ENCODE data around the gene NFASC.

The NFASC gene

GRCh38 chr1:204991342-204991844, 120.7 kb downstream of the NFASC start:
- Histone ChIP-seq H3K9ac (ENCODE audit: low read depth, low read length) (peak overlapping the region; percentile 18), H3K4me3 (ENCODE audit: low read depth, low read length) (peak overlapping the region; percentile 16), H3K9me3 (ENCODE audit: control insufficient read depth, insufficient read depth, low read length) (no peaks in the 10 kb centered on the region), H3K4me1 (ENCODE audit: control insufficient read depth, insufficient read depth, low read length) (peaks cover 24% of the 10 kb centered on the region), H3K27me3 (ENCODE audit: control insufficient read depth, insufficient read depth, low read length) (peaks cover 15% of the 10 kb centered on the region), H3K36me3 (ENCODE audit: control insufficient read depth, insufficient read depth, low read length) (no peaks in the 10 kb centered on the region)

- Histone ChIP-seq H3K4me1 (ENCODE audit: control insufficient read depth, insufficient read depth, low read length) (peaks cover 24% of the 10 kb centered on the region), H3K9me3 (ENCODE audit: control insufficient read depth, insufficient read depth, low read length) (no peaks in the 10 kb centered on the region), H3K36me3 (ENCODE audit: control insufficient read depth, insufficient read depth, low read length) (no peaks in the 10 kb centered on the region), H3K4me3 (ENCODE audit: low read depth, low read length) (peak overlapping the region; percentile 16), H3K27me3 (ENCODE audit: control insufficient read depth, insufficient read depth, low read length) (peaks cover 15% of the 10 kb centered on the region), H3K9ac (ENCODE audit: low read depth, low read length) (peak overlapping the region; percentile 18)
Measured at GRCh38 chr1:204992201-204992997, 121.7 kb downstream of the NFASC start.

DNA sequence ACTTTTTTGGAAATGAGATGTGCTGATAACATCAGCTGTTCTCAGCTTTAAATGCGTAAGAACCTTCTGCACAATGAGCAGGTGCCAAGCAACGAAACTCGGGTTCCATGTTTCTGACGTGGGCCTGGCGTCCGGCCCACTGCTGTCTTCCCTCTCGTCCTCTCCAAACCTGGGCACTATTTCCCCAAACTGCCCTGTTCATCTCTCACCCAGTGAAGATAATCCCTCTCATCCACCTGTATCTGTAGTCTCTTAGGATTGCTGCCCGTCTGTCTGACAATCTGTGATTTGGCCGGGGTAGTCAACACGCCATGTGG, 122.3 kb downstream of the NFASC start:
- Histone ChIP-seq H3K27me3 (ENCODE audit: control insufficient read depth, insufficient read depth, low read length) (peaks cover 15% of the 10 kb centered on the region), H3K9ac (ENCODE audit: low read depth, low read length) (no peak overlapping the region), H3K36me3 (ENCODE audit: control insufficient read depth, insufficient read depth, low read length) (no peaks in the 10 kb centered on the region), H3K4me3 (ENCODE audit: low read depth, low read length) (no peak overlapping the region), H3K4me1 (ENCODE audit: control insufficient read depth, insufficient read depth, low read length) (peaks cover 24% of the 10 kb centered on the region), H3K9me3 (ENCODE audit: control insufficient read depth, insufficient read depth, low read length) (no peaks in the 10 kb centered on the region)

DNA sequence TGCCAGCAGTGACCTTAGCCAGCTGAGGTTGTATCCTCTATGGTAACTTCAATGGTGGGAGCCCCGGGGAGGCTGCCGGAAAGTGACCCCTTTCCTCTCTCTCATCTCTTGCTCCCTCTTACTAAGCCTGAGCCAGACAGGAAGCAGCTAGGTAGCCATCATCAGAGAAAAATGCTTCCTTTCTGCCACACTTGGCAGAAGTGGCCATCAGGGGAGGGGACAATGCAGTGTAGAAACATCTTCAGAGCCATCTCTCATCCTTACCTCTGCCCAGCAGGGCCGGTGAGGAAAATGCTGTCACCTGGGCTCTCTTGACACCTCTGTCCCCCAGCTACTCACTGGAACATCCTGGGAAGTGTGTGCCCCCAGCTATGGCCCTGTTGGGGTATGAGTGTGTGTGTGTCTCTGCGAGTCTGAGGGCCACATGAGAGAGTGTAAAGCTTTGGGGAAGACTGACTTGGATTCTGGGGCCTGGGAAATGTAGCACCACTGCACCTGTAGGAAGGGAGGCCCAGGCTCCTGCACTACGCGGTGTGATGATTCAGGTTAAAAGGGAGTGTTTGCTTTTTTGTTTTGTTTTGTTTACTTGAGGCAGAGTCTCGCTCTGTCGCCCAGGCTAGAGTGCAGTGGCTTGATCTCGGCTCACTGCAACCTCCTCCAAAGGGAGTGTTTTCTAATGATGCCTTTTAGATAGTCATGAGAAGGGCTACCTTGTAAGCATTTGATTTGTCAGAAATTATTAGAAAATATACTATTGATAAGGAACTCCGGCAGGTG, 123.6 kb downstream of the NFASC start:
- Histone ChIP-seq H3K4me1 (ENCODE audit: control insufficient read depth, insufficient read depth, low read length) (peaks cover 24% of the 10 kb centered on the region), H3K4me3 (ENCODE audit: low read depth, low read length) (no peak overlapping the region), H3K36me3 (ENCODE audit: control insufficient read depth, insufficient read depth, low read length) (no peaks in the 10 kb centered on the region), H3K9ac (ENCODE audit: low read depth, low read length) (no peak overlapping the region), H3K27me3 (ENCODE audit: control insufficient read depth, insufficient read depth, low read length) (peaks cover 15% of the 10 kb centered on the region), H3K9me3 (ENCODE audit: control insufficient read depth, insufficient read depth, low read length) (no peaks in the 10 kb centered on the region)

DNA sequence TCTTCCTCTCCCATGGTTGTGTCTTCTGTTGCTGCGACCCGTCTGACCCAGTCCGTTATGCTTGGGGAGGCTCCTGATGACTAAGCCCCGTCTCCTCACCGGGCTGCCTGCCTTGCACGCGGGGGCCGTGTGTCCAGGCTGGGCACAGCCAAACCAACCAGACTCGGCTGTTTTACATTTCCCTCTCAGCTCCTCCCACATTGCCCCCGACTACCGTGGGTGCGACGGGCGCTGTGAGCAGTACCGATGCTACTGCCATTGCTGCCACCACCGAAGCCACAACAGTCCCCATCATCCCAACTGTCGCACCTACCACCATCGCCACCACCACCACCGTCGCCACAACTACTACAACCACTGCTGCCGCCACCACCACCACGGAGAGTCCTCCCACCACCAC, 126.3 kb downstream of the NFASC start:
- Histone ChIP-seq H3K4me3 (ENCODE audit: low read depth, low read length) (no peak overlapping the region), H3K27me3 (ENCODE audit: control insufficient read depth, insufficient read depth, low read length) (peaks cover 11% of the 10 kb centered on the region), H3K4me1 (ENCODE audit: control insufficient read depth, insufficient read depth, low read length) (peaks cover 5% of the 10 kb centered on the region), H3K36me3 (ENCODE audit: control insufficient read depth, insufficient read depth, low read length) (no peaks in the 10 kb centered on the region), H3K9ac (ENCODE audit: low read depth, low read length) (no peak overlapping the region), H3K9me3 (ENCODE audit: control insufficient read depth, insufficient read depth, low read length) (no peaks in the 10 kb centered on the region)

GRCh38 chr1:204997591-204998355, 127.1 kb downstream of the NFASC start:
- Histone ChIP-seq H3K4me1 (ENCODE audit: control insufficient read depth, insufficient read depth, low read length) (peaks cover 6% of the 10 kb centered on the region), H3K9me3 (ENCODE audit: control insufficient read depth, insufficient read depth, low read length) (no peaks in the 10 kb centered on the region), H3K9ac (ENCODE audit: low read depth, low read length) (no peak overlapping the region), H3K4me3 (ENCODE audit: low read depth, low read length) (no peak overlapping the region), H3K36me3 (ENCODE audit: control insufficient read depth, insufficient read depth, low read length) (no peaks in the 10 kb centered on the region), H3K27me3 (ENCODE audit: control insufficient read depth, insufficient read depth, low read length) (peaks cover 6% of the 10 kb centered on the region)

DNA sequence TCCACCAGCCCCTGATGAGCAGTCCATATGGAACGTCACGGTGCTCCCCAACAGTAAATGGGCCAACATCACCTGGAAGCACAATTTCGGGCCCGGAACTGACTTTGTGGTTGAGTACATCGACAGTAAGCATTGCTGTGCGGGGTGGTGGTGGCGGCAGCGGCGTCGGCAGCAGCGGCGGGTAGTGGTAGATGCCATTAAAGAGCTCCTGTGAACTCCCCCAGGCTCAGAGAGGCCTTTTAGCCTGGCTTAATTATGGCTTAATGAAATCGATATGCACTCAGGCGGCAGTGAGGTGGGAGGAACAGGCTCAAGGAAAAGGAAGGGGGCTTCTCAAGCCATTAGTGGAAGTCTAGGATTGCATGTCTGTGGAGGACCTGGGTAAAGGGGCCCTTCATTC, 130.5 kb downstream of the NFASC start:
- peaks cover 4% of the 10 kb centered on the region for H3K27me3 ChIP-seq (ENCODE audit: control insufficient read depth, insufficient read depth, low read length)
- H3K4me3 ChIP-seq (ENCODE audit: low read depth, low read length), result no peak overlapping the region
- no peaks in the 10 kb centered on the region for H3K36me3 ChIP-seq (ENCODE audit: control insufficient read depth, insufficient read depth, low read length)
- no peak overlapping the region for H3K9ac ChIP-seq (ENCODE audit: low read depth, low read length)
- no peaks in the 10 kb centered on the region for H3K9me3 ChIP-seq (ENCODE audit: control insufficient read depth, insufficient read depth, low read length)
- H3K4me1 ChIP-seq (ENCODE audit: control insufficient read depth, insufficient read depth, low read length), result peaks cover 18% of the 10 kb centered on the region

DNA sequence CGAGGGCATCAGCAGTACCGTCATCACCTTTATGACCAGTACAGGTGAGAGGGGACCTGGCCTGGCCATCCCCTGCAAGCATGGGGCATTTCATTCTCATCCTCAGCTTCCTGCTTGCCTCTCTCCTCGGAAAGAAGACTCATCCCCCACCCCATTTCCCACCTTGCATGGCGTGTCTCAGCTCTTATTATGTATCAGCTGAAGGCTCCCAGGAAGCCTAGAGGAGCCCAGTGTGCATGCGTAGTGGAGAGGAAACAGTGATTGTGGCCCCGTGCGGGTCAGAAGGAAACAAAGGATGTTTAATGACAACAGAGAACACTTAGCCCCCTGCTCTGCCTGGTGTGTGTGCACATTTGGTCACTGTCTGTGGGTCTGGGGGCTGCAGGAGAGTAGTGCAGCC, 132.0 kb downstream of the NFASC start:
- Histone ChIP-seq H3K27me3 (ENCODE audit: control insufficient read depth, insufficient read depth, low read length) (peaks cover 4% of the 10 kb centered on the region), H3K9ac (ENCODE audit: low read depth, low read length) (no peak overlapping the region), H3K36me3 (ENCODE audit: control insufficient read depth, insufficient read depth, low read length) (no peaks in the 10 kb centered on the region), H3K4me3 (ENCODE audit: low read depth, low read length) (no peak overlapping the region), H3K9me3 (ENCODE audit: control insufficient read depth, insufficient read depth, low read length) (no peaks in the 10 kb centered on the region), H3K4me1 (ENCODE audit: control insufficient read depth, insufficient read depth, low read length) (peaks cover 18% of the 10 kb centered on the region)

- Histone ChIP-seq H3K9me3 (ENCODE audit: control insufficient read depth, insufficient read depth, low read length) (no peaks in the 10 kb centered on the region), H3K27me3 (ENCODE audit: control insufficient read depth, insufficient read depth, low read length) (peaks cover 4% of the 10 kb centered on the region), H3K9ac (ENCODE audit: low read depth, low read length) (no peak overlapping the region), H3K36me3 (ENCODE audit: control insufficient read depth, insufficient read depth, low read length) (no peaks in the 10 kb centered on the region), H3K4me3 (ENCODE audit: low read depth, low read length) (no peak overlapping the region), H3K4me1 (ENCODE audit: control insufficient read depth, insufficient read depth, low read length) (peaks cover 18% of the 10 kb centered on the region)
Measured at GRCh38 chr1:205003358-205004131, 132.9 kb downstream of the NFASC start.

DNA sequence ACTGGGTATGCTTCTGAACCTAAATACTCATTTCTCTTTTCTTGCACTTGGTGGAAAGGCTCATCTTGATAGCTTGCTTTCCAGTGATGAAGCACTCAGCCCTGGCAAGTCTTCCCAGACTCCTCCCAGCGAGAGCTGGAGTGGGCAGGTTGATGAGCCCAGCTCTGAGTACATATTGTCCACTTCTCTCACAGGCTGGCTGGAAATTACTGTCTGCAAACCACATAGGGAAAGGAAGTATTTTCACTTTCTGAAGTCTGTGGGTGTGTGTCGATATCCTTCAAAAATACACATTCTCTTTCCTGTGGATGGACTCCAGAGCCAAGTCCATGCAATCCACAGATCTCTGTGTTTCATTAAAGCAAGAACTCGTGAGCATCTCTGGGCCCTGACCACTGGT, 133.7 kb downstream of the NFASC start:
- Histone ChIP-seq H3K9ac (ENCODE audit: low read depth, low read length) (no peak overlapping the region), H3K36me3 (ENCODE audit: control insufficient read depth, insufficient read depth, low read length) (no peaks in the 10 kb centered on the region), H3K4me3 (ENCODE audit: low read depth, low read length) (no peak overlapping the region), H3K27me3 (ENCODE audit: control insufficient read depth, insufficient read depth, low read length) (peaks cover 4% of the 10 kb centered on the region), H3K9me3 (ENCODE audit: control insufficient read depth, insufficient read depth, low read length) (no peaks in the 10 kb centered on the region), H3K4me1 (ENCODE audit: control insufficient read depth, insufficient read depth, low read length) (peaks cover 18% of the 10 kb centered on the region)

GRCh38 chr1:205008896-205009295, 138.2 kb downstream of the NFASC start:
- H3K9me3 ChIP-seq (ENCODE audit: control insufficient read depth, insufficient read depth, low read length), result no peaks in the 10 kb centered on the region
- H3K4me1 ChIP-seq (ENCODE audit: control insufficient read depth, insufficient read depth, low read length), result peaks cover 13% of the 10 kb centered on the region
- no peak overlapping the region for H3K9ac ChIP-seq (ENCODE audit: low read depth, low read length)
- no peak overlapping the region for H3K4me3 ChIP-seq (ENCODE audit: low read depth, low read length)
- H3K27me3 ChIP-seq (ENCODE audit: control insufficient read depth, insufficient read depth, low read length), result no peaks in the 10 kb centered on the region
- H3K36me3 ChIP-seq (ENCODE audit: control insufficient read depth, insufficient read depth, low read length), result no peaks in the 10 kb centered on the region

Data from iPS-15b (cell line).